HepG2 (cell line): ENCODE measurements around the gene PTPN14. TPM values are rescaled to one million over a fixed set of nuclear protein-coding genes. Genes with fewer than 3 reads are reported as not detected.
A peak's percentile ranks its signal among the peaks of the same experiment; 100 is the strongest.

Experiments
- CEBPB ChIP-seq: IDR thresholded peaks from 2 replicates; pipeline ENCODE4 v1.6.1; 2011; ENCODE audit warnings: low read depth, low read length, improper control_type of control experiment, borderline replicate concordance
- DNMT3B ChIP-seq: conservative IDR thresholded peaks from 2 replicates; pipeline ENCODE4 v1.6.1; 2016; ENCODE audit warnings: missing biosample characterization, control low read depth
- FOXJ3 ChIP-seq: sonication (generic); formaldehyde crosslinking; IDR thresholded peaks from 2 replicates; pipeline ENCODE4 v1.4.0; 2020; ENCODE audit warnings: missing genetic modification reagents, mild to moderate bottlenecking, borderline replicate concordance
- IRF9 ChIP-seq: sonication (generic); formaldehyde crosslinking; IDR thresholded peaks from 2 replicates; pipeline ENCODE4 v1.8.0; 2022; ENCODE audit warnings: missing genetic modification reagents, mild to moderate bottlenecking, borderline replicate concordance
- NCOA1 ChIP-seq: sonication (generic); formaldehyde crosslinking; IDR thresholded peaks from 2 replicates; pipeline ENCODE4 v1.9.0; 2021; ENCODE audit warnings: missing genetic modification reagents
- NFAT5 ChIP-seq: sonication (generic); formaldehyde crosslinking; IDR thresholded peaks from 2 replicates; pipeline ENCODE4 v1.4.0; 2020; ENCODE audit warnings: missing genetic modification reagents
- SMAD3 ChIP-seq: sonication (generic); formaldehyde crosslinking; IDR thresholded peaks from 2 replicates; pipeline ENCODE4 v1.4.0; 2020; ENCODE audit warnings: missing genetic modification reagents
- TCF12 ChIP-seq, 2 experiments: fragments of 450-650 bp in 1 of 2; sonication (generic) in 1 of 2; formaldehyde crosslinking in 1 of 2; IDR thresholded peaks; 2 replicates each; pipeline versions ENCODE4 v1.6.1 to v1.8.0; 2017 to 2022; ENCODE audit warnings: antibody characterized with exemption in 1 of 2, mild to moderate bottlenecking in 1 of 2, missing genetic modification reagents in 1 of 2, moderate library complexity in 1 of 2
- ZMYM4 ChIP-seq: sonication (generic); formaldehyde crosslinking; IDR thresholded peaks from 2 replicates; pipeline ENCODE4 v1.8.1; 2023; ENCODE audit warnings: mild to moderate bottlenecking, missing genetic modification reagents
- ZNF180 ChIP-seq: sonication (generic); formaldehyde crosslinking; IDR thresholded peaks from 2 replicates; pipeline ENCODE4 v1.4.0; 2020; ENCODE audit warnings: low read depth, missing genetic modification reagents, borderline replicate concordance
- ZSCAN12 ChIP-seq: sonication (generic); formaldehyde crosslinking; IDR thresholded peaks from 2 replicates; pipeline ENCODE4 v1.9.0; 2021; ENCODE audit warnings: mild to moderate bottlenecking, missing genetic modification reagents
- polyA plus RNA-seq, 8 experiments: library from polyadenylated mRNA; depleted of rRNA in 3 of 8; stranded (reverse) in 7 of 8; unstranded in 1 of 8; fragments of >200 nt; fragmentation: Illumina TruSeq in 4 of 8; extraction: Trizol in 4 of 8; gene quantifications; 2 replicates each; pipeline versions ENCODE4 v1.2.1 to v1.2.3, GENCODE V29; 2011 to 2016; ENCODE audit warnings: low read depth in 4 of 8, missing spikeins in 1 of 8, mixed read lengths in 1 of 8; ENCODE audit not compliant: insufficient read depth in 1 of 8
- total RNA-seq, 5 experiments: library from RNA; depleted of rRNA; stranded (reverse); fragments of >200 nt; fragmentation: Illumina TruSeq; extraction: Trizol; gene quantifications; 2 replicates each; pipeline ENCODE4 v1.2.3, GENCODE V29; 2016; ENCODE audit warnings: low read depth in 1 of 5
- TF ChIP-seq, protein P1 (sequence below): sonication (generic); formaldehyde crosslinking; IDR thresholded peaks from 2 replicates; pipeline ENCODE4 v1.5.1; 2020; ENCODE audit warnings: missing genetic modification reagents, mild to moderate bottlenecking, borderline replicate concordance

PTPN14 gene
- total and polyA plus RNA-seq, 2 of the 13 experiments (the other 11 are each of a cell fraction or from before 2014, with no cell fraction given), result 3.9 to 4.7 TPM

DNA sequence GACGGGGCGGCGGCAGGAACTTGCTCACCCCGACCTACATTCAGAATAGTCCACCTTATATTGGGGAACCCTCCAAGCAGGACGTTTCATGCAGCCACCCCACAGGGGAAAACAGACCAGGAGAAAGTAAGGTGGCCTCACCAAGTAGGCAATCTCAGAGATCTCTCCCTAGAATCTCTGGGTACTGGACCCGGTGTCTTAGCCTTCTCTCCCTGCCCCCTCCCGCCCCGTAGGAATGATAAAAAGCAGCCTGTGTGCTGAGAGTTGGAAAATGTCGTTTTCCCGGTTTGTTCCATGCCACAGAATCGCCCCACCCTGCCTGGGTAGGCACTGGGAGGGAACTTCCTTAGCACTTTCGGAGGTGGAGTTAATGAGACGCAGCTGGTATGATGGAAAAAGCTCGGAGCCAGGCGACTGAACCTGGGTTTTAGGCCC, 789 bp upstream of the PTPN14 start (continued):
- no peak for TF ChIP-seq CEBPB
- TF ChIP-seq, protein P1, sequence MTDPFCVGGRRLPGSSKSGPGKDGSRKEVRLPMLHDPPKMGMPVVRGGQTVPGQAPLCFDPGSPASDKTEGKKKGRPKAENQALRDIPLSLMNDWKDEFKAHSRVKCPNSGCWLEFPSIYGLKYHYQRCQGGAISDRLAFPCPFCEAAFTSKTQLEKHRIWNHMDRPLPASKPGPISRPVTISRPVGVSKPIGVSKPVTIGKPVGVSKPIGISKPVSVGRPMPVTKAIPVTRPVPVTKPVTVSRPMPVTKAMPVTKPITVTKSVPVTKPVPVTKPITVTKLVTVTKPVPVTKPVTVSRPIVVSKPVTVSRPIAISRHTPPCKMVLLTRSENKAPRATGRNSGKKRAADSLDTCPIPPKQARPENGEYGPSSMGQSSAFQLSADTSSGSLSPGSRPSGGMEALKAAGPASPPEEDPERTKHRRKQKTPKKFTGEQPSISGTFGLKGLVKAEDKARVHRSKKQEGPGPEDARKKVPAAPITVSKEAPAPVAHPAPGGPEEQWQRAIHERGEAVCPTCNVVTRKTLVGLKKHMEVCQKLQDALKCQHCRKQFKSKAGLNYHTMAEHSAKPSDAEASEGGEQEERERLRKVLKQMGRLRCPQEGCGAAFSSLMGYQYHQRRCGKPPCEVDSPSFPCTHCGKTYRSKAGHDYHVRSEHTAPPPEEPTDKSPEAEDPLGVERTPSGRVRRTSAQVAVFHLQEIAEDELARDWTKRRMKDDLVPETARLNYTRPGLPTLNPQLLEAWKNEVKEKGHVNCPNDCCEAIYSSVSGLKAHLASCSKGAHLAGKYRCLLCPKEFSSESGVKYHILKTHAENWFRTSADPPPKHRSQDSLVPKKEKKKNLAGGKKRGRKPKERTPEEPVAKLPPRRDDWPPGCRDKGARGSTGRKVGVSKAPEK (CRISPR knock-in tag), result no peak; the same call in 1 of the 2 replicates
- TF ChIP-seq IRF9, result 0 out of 2 replicates have a peak, but pooled peaks have one; percentile 18
- TF ChIP-seq ZMYM4 (CRISPR knock-in tag), result peak; percentile 41; the same call in 1 of the 2 replicates
- TF ChIP-seq DNMT3B, result no peak
- no peak for TF ChIP-seq NFAT5
- TF ChIP-seq FOXJ3, result no peak
- no peak for TF ChIP-seq ZNF180 (CRISPR knock-in tag)
- TF ChIP-seq TCF12 (IDR thresholded peaks at IDR 0.05), result no peak
- TF ChIP-seq TCF12 (CRISPR knock-in tag; IDR thresholded peaks at IDR 0.05), result 0 out of 2 replicates have a peak, but pooled peaks have one; percentile 33
- no peak for TF ChIP-seq ZSCAN12 (CRISPR knock-in tag)
- TF ChIP-seq SMAD3 (CRISPR knock-in tag), result no peak
- 0 out of 2 replicates have a peak, but pooled peaks have one; percentile 56 for TF ChIP-seq NCOA1
- TF ChIP-seq, all 625 proteins: peak for 8
